Measurements from ENCODE around the gene LST1.
A peak's percentile ranks its signal among the peaks of the same experiment; 100 is the strongest.
"Not testable (repeated sequence)": the region's sequence is repeated elsewhere in the genome, so short reads cannot be mapped to it uniquely, and the experiment has no call there.

Gene LST1

DNA sequence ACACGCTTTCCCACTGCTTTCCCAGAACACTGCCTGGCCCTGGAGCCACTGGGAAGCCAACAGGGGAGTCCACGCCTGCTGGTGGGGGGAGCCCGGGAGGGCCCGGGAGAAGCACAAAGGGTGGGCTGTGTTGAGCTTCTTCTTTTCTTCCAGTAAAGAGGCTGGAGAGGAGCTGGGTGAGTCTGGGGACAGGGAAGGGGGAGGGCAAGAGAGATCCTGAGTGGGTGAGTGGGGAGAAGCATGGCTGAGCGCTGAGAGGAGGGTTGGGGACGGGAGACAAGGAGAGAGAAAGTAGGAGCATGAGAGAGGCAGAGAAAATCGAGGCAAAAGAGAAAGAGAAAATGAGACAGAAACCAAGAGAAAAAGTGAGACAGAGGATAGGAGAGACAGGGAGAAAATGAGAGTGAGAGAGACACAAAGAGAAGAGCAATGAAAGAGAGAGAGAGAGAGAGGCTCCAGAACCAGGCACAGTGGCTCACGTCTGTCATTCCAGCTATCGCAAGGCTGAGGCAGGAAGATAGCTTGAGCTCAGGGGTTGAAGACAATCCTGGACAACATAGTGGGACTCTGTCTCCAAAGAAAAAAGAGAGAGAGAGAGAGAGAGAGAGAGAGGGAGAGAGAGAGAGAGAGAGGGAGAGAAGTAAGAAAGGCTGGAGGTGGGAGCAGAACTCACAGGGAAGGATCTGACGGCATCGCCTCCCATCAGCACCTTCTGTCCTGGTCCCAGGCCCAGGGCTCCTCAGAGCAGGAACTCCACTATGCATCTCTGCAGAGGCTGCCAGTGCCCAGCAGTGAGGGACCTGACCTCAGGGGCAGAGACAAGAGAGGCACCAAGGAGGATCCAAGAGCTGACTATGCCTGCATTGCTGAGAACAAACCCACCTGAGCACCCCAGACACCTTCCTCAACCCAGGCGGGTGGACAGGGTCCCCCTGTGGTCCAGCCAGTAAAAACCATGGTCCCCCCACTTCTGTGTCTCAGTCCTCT is 2.0 kb downstream of the LST1 start:
- in situ Hi-C loops (cut with HindIII; ENCODE audit: low sequenced_read_pairs) = no loop called here
- DNase-seq (ENCODE audit: low read depth) = no peak
- no peak overlapping the region for H3K4me3 ChIP-seq (ENCODE audit: low read depth, low read length)
- TF ChIP-seq, protein P1, sequence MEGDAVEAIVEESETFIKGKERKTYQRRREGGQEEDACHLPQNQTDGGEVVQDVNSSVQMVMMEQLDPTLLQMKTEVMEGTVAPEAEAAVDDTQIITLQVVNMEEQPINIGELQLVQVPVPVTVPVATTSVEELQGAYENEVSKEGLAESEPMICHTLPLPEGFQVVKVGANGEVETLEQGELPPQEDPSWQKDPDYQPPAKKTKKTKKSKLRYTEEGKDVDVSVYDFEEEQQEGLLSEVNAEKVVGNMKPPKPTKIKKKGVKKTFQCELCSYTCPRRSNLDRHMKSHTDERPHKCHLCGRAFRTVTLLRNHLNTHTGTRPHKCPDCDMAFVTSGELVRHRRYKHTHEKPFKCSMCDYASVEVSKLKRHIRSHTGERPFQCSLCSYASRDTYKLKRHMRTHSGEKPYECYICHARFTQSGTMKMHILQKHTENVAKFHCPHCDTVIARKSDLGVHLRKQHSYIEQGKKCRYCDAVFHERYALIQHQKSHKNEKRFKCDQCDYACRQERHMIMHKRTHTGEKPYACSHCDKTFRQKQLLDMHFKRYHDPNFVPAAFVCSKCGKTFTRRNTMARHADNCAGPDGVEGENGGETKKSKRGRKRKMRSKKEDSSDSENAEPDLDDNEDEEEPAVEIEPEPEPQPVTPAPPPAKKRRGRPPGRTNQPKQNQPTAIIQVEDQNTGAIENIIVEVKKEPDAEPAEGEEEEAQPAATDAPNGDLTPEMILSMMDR (IDR thresholded peaks at IDR 0.05; ENCODE audit: low read depth, low read length, missing control alignments) = no peak

DNA sequence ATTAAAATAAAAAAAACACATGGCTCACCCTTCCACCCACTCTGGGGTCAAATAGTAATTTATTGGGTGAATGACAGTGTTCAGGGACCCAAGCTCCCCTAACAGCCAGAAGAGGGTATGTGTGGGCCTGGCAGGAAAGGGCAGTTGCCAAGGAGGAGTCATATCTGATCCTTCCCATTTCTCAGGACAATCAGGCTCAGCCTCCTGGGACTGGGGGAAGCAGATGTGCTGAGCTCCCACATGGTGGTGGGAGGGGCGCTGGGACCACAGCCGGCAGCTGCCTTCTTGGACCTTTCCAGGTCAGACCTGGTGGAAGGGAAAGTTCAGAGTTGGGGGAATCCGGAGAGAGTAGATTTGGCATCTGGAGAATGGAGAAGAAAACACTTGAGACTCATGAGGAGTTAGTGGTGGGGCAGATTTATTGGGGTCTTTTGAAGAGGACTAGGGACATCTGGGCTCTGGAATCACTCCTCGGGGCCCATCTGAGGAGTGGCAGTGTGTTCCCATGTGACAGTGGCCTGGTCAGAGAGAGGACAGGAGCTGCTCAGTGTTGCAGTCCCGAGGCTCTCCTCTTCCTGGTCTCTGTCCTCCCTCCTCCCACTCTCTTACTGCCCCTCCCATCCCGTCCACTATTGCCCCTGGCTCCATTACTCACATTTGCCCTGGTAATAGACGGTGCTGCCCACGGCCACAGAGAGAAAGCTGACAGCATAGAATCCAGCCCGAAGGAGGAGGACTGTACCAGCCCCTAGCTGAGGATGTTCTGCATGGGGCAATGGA is 3.0 kb downstream of the LST1 start:
- in situ Hi-C loops (cut with HindIII; ENCODE audit: low sequenced_read_pairs) = no loop called here
- no peak for DNase-seq (ENCODE audit: low read depth)
- TF ChIP-seq, protein P1 (IDR thresholded peaks at IDR 0.05; ENCODE audit: low read depth, low read length, missing control alignments) = no peak
- H3K4me3 ChIP-seq (ENCODE audit: low read depth, low read length) = no peak overlapping the region

DNA sequence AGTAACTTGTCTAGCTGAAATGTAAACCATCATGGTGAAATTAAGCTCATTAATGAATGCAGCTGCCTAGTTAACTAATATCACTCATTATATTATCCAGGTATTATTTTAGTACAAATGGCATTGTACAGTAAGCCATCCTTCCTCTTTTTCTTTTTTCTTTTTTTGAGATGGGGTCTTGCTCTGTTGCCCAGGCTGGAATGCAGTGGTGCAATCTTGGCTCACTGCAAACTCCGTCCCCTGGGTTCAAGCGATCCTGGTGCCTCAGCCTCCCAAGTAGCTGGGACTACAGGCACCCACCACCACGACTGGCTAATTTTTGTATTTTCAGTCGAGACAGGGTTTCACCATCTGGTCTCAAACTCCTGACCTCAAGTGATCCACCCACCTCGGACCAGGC is 4.6 kb downstream of the LST1 start:
- DNase-seq (ENCODE audit: low read depth); in situ Hi-C loops (cut with HindIII; ENCODE audit: low sequenced_read_pairs); H3K4me3 ChIP-seq (ENCODE audit: low read depth, low read length): not testable (repeated sequence)

DNA sequence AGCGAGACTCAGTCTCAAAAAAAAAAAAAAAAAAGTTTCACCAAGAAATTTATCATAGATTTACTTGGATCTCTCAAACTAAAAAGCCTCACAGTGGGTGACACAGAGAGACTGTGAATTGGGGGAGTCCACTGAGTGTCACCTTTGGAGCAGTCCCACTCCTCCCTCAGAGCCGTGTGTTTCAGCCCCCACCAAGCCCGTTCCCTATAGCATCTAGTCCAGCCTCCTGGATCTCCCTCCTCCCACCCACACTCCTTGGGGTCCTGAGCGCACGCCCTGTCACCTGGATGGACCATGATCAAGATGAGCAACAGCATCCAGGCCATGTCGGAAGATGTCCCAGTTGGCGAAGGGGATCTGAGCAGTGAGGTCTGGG is 6.3 kb downstream of the LST1 start:
- no peak for DNase-seq (ENCODE audit: low read depth)
- in situ Hi-C loops (cut with HindIII; ENCODE audit: low sequenced_read_pairs) = no loop called here
- H3K4me3 ChIP-seq (ENCODE audit: low read depth, low read length) = no peak overlapping the region
- TF ChIP-seq, protein P1 (IDR thresholded peaks at IDR 0.05; ENCODE audit: low read depth, low read length, missing control alignments) = no peak

DNA sequence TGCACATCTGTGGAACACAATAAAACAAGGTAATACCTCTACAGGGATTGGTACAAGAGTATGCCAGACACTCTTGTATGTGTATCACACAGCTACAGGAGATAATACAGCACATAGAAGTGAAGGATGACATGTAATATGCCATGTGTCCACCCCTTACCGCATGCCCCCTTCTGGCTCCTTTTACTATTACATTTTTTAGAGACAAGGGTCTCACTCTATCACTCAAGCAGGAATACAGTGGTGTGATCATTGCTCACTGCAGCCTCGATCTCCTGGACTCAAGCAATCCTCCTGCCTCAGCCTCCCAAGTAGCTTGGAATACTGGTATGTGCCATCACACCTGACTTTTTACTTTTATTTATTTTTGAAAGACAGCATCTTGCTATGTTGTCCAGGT is 10.9 kb downstream of the LST1 start:
- in situ Hi-C loops (cut with HindIII; ENCODE audit: low sequenced_read_pairs) = no loop called here
- TF ChIP-seq, protein P1 (IDR thresholded peaks at IDR 0.05; ENCODE audit: low read depth, low read length, missing control alignments) = peak; percentile 41
- no peak for DNase-seq (ENCODE audit: low read depth)
- H3K4me3 ChIP-seq (ENCODE audit: low read depth, low read length) = no peak overlapping the region

DNA sequence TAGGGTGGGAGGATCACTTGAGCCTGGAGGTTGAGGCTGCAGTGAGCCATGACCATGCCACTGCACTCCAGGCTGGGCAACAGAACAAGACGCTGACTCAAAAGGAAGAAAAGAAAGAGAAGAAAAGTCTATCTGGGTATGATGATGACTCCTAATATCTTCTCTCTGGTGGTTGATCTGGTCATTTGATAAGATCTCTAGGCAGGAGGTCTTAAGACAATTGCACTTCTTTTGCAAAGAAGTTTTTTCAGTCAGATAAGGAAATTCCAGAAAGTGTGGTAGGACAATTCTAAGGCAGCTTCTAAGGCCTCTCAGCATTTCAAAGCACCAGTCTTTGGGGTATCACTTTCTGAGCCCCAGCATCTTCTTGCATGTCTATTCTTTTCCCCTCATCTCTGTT is 21.2 kb downstream of the LST1 start:
- TF ChIP-seq, protein P1 (IDR thresholded peaks at IDR 0.05; ENCODE audit: low read depth, low read length, missing control alignments) = no peak
- no peak overlapping the region for H3K4me3 ChIP-seq (ENCODE audit: low read depth, low read length)
- DNase-seq (ENCODE audit: low read depth) = no peak
- in situ Hi-C loops (cut with HindIII; ENCODE audit: low sequenced_read_pairs) = no loop called here

Data from astrocyte of the cerebellum (primary cell).